M059J (cell line): Measurements from ENCODE around the gene TAF9. TPM values are rescaled to one million over a fixed set of nuclear protein-coding genes. Genes with fewer than 3 reads are reported as not detected.
"Not testable (repeated sequence)": the region's sequence is repeated elsewhere in the genome, so short reads cannot be mapped to it uniquely, and the experiment has no call there.

ENCODE experiments used
- DNase-seq: peaks from one replicate; pipeline ENCODE4 v3.0.0-alpha.2; 2012; ENCODE audit warnings: low read depth
- total RNA-seq: library from RNA; depleted of rRNA; stranded (reverse); fragments of >200 nt; shearing (Covaris generic); gene quantifications from 2 replicates; pipeline ENCODE4 v1.2.3, GENCODE V29; 2014; rRNA removed

TAF9 gene, protein sequence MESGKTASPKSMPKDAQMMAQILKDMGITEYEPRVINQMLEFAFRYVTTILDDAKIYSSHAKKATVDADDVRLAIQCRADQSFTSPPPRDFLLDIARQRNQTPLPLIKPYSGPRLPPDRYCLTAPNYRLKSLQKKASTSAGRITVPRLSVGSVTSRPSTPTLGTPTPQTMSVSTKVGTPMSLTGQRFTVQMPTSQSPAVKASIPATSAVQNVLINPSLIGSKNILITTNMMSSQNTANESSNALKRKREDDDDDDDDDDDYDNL
- 94.7 and 114 TPM in 2 replicates for total RNA-seq

DNA sequence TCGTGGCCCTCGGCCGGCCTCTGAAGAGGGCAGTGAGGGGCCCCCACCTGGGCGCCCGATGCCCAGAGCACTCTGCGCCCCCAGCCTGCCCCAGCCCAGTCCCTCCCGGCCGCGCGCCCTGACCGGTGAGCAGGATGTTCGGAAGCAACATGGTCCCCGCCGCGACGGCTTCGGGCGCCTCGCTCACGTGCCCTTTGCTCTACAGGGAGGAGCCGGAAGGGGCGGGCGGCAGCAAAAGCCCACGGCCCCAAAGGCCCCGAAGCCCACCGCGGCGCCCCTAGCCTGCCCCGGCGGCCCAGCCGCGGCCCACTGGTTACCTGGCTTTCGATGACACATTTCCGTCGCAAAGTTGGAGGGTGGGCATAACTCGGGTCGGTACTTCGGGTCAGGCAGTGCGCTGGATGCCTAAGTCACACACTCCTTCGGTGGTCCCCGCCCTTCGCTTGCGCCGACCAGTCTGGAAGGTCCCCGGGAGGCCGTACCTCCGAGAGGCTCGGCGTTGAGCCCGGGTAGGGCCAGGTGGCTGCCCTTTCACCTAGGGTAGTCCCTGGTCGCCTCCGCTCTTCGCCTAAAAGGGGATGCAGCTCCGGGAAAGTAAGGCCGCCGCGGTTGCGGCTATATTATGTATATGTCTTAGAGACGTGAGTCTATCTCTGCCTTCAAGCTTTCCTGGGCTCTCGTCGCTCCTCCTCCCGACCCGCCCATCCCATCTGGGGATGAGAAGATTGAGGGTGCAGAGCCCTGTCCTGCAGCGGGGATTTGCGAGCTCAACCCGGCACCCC is at the start of gene TAF9, which contains the start of the genes AK6 and RAD17:
Gene TAF9, minus strand, starts transcription at position 181 of the 782 bp plus-strand sequence. CDS start 3,783 bp downstream, outside the sequence.
Gene AK6, minus strand, starts transcription at position 181 of the 782 bp plus-strand sequence. Its CDS starts 30 bp downstream, at position 151.
Gene RAD17, plus strand, starts transcription at position 479 of the 782 bp plus-strand sequence. CDS start 2,391 bp downstream, outside the sequence.
- peak; percentile 88 for DNase-seq

DNA sequence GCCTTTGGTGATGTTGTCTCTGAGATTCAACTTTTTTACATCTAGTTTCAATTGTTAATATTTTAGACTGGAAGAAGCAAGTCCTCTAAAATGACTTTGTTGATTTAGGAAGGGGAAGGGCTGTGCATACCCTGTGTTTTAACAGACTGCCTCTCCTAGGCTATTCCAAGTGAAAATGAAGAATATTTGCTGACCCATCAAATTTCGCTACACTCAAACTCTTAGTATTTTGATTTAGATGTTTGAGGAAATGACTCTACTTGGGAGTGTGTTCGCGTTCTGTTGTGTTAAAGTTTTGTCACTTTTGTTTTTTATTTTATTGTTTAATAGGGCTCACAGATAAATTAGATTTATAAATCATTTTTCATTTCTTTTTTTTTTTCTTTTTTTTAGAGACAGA is 49.2 kb upstream of the TAF9 start:
- no peak for DNase-seq

DNA sequence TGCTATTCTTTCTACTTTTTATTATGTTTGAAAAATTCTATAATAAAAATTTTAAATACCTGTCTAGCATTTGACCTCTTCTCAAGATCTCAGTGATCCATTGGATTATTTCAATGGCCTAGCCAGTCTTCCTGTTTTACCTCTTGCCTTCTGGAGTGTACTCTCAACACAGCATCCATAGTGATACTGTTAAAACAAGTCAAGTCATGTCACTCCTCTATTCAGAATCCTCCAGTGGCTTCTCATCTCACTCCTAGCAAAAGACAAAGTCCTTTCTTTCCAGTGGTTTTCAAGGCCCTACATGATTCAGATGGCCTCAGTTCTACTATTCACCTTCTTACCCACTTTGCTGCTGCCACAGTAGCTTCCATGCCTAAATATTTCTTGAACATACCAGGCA is 47.4 kb upstream of the TAF9 start:
- DNase-seq, result no peak

DNA sequence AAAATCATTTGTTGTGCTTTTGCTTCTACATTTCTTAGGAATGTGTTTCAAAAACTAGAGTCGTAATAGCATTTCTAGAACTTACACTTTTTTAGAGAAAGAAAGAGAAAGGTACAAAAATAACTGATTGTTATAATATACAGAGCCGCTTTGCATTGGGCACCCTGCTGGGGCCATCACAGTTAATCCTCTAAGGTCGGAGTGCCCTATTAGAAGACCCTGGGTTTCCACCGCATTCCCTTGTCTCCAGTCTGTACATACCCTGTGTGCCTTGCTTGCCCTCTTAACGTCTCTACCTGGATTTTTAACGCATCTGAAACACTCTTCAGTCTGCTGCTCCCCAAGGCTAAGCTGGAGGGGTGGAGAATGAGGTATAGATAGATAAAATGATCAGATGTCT is 46.9 kb upstream of the TAF9 start:
- no peak for DNase-seq

DNA sequence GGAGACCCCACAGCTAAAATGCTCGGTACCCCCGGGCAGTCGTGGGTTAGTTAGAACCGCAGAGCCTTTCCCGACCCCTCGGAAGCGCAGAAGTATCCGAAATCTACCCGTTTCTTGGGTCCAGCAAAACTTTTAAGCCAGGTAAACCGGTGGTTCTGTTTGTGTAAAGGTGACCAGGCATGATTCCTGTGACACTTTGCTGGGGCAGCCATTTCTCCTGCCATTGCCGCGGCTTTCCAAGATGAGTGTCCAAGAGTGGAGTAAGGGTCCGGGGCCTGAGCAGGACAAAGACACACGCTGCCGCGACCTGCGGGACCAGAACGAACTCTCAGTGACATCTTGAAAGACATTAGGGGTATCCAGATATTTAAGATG is 46.3 kb upstream of the TAF9 start:
- DNase-seq, result no peak

DNA sequence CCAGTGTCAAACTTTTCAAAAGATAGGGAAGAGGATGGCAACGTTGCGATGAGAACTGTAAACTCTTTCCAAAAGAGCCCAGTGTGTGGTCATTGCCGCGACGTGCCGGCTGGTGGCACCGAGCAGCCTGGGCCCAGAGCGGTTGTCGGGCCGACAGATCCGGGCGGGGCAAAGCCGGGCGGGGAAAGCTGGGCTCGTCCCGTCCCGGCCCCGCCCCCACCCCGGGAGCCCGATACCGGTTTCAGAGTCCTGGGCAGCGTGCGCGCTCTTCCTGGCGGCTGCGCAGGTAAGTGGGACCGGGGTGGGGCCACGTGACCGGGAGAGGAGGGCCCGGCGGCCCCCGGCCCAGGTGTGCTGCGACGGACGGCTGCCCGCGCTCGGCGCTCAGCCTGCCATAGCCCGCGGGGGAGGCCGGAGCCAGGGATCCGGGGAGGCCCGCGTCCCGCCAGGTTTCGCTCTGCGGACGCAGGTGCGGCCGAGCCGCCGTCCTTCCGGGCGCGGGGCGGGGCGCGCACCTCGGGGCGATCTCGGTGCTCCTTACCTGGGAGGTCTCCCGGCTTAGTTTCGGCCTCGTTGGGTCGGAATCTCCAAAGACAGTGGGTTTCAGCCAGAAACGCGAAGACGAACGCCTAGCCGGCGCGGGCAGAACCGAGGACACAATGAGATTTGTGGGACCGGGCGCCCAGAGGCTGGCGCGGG is 45.7 kb upstream of the TAF9 start, which contains the start of gene MARVELD2:
Gene MARVELD2, plus strand, starts transcription at position 232 of the 699 bp plus-strand sequence. CDS start 4,270 bp downstream, outside the sequence.
- peak; percentile 79 for DNase-seq

DNA sequence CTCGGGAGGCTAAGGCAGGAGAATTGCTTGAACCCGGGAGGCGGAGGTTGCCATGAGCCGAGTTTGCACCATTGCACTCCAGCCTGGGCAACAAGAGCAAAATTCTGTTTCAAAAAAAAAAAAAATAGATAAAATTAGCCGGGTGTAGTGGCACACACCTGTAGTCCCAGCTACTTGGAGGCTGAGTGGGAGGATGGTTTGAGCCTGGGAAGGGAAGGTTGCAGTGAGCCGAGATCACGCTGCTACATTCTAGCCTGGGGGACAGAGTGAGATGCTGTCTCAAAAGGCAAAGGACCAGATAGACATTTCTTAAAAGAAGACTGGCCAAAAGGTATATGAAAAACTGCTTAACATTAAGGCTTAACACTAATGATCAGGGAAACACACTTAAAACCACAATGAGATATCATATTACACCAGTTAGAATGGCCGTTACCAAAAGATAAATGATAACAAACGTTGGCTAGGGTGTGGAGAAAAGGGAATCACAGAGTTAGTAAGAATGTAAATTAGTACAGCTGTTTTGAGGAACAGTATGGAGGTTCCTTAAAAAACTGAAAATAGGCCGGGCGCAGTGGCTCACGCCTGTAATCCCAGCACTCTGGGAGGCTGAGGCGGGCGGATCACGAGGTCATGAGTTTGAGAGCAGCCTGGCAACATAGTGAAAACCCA is 35.5 kb upstream of the TAF9 start:
- no peak for DNase-seq

DNA sequence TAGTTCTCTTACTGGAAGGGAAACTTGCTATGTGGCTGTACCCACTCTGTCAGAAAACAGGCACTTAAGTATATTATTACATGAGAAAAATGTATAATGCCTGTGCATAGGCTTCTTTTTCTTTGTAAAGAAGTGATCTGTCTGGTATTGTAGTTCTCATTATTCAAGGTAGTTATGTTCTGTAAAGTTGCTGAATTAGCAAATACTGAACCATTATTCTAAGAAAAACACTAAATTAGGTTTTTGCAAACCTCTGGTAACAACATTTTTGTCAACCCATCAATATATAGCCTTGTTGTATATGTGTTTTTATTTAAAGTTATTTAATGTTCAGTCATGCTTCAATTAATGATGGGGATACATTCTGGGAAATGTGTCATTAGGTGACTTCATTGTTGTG is 9.1 kb upstream of the TAF9 start:
- no peak for DNase-seq

DNA sequence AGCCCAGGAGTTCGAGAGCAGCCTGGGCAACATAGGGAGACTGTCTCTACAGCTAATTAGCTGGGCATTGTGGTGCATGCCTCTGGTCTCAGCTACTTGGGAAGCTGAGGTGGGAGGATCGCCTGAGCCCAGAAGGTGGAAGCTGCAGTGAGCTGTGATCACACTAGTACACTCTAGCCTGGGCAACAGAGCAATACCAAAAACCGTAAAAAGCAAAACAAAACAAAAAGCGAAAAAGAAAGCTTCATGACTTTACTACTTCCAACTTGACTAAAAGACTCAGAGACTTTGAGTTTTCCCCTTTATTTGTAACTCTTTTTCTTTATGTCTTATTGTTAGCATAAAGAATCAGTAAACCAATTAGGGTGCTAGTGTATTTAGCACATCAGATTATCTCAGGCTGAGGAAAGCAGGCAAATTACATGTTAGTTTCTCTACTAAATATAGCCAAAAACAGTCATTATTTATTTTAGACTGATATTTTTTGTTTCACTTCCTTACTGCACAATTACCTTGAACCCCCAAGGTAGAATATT is 5.7 kb upstream of the TAF9 start:
- no peak for DNase-seq

DNA sequence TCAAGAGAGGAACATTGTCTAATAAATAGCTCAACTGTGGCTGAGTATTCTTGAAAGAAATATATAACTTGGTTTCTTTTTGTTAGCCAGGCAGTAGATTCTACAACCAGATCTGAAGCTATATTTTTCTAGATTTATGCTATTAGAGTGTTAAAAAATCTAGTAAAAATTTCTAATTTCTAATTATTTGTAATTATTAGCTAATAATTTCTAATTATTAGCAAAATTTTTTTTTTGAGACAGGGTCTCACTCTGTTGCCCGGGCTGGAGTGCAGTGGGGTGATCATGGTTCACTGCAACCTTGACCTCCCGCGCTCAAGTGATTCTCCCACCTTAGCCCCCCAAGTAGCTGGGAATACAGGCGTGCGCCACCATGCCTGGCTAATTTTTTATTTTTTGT is 3.1 kb upstream of the TAF9 start:
- no peak for DNase-seq

DNA sequence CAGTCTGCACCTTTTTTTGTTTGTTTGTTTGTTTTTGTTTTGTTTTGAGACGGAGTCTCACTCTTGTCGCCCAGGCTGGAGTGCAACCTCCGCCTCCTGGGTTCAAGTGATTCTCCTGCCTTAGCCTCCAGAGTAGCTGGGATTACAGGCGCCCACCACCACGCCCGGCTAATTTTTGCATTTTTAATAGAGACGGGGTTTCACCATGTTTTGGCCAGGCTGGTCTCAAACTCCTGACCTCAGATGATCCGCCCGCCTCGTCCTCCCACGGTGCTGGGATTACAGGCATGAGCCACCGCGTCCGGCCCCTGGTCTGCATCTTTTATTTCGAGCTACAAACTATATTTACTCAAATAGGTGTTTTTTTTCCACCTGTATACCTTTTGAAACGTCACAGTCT is 1.0 kb upstream of the TAF9 start:
- not testable (repeated sequence) for DNase-seq

DNA sequence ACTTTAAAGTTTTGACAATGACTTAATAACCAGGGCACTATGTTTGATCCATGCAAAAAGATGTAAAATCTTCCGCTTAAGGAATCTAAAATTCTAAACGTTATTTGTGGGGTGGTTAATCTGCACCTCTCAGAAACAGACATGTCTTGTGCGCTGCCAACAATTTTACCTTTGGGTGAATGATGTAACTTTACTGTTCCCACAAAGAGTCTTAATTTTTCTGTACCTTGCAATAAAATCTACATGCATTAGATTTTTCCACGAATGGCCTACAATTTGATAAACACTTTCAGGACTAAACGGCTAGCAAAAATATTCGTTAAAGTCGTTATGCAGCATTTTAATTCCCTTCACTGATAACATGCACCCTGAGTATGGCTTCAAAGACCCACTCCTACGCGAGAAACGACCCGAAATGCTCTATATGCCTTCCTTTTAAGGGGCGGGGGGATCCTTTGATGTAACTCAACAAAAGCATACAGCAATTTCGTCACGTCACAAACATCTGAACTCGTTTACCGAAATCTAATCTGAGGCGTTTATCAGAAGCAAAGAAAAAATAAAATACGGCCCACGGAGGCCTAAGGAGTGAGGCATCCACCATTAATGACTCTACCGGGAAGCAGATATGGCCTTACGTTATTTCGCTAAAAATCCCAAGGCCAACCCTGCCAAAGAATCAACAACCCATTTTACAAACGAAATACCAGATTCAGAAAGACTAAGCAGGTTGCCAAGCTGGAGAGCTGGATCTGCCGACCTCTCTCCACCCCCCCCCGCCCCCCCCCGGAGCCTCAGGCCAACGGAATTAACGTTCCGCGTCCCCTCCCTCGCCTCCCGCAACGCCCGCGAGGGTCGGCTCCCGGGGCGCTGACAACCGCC is 621 bp downstream of the TAF9 start:
- no peak for DNase-seq

DNA sequence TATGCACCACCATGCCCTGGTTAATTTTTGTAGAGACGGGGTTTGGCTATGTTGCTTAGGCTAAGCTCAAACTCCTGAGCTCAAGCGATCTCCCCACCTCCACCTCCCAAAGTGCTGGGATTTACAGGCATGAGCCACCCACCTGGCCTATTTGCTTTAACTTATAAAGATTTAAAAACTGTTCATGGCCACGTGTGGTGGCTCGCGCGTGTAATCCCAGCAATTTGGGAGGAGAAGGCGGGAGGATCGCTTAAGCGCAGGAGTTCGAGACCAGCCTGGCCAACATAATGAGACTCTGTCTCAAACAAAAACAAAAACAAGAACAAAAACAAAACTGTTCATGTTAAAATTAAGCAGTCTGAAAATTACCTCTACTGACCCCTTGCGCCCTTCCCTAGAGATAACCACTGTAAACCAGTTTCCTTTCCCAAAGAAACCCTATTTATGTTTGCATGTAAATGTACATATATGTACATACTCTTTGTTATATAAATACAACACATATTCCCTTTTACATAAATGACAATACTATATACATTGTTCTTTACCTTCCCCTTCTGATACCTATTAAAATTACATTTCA is 1.5 kb downstream of the TAF9 start:
- DNase-seq, result no peak

DNA sequence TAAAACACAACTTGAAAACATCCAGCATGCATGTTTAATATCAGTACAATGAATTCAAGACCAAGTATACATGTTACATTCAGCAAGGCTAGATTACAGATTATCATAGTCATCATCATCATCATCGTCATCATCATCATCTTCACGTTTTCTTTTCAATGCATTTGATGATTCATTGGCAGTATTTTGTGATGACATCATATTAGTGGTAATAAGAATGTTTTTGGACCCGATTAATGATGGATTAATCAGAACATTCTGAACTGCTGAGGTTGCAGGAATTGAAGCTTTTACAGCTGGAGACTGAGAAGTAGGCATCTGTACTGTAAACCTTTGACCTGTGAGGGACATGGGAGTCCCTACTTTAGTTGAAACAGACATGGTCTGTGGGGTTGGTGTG is 4.5 kb downstream of the TAF9 start:
- no peak for DNase-seq

DNA sequence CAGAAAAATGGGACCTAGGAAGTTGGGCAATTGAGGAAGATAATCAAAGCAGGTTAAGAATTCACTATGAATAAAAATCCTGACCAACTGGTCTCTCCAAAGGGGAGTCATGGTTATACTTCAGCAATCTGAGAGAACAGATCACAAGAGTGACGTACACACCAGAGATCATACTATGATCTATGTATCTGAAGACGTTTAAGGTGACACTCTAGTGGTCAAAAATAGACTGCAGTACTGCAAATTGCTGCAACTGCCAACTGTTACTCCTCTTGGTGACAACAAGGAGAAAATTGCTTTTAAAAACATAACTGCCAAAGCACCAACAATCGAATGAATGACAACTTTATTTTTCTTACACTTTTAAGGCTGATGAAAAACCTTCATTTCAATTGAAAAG is 4.9 kb downstream of the TAF9 start:
- peak; percentile 5 for DNase-seq

DNA sequence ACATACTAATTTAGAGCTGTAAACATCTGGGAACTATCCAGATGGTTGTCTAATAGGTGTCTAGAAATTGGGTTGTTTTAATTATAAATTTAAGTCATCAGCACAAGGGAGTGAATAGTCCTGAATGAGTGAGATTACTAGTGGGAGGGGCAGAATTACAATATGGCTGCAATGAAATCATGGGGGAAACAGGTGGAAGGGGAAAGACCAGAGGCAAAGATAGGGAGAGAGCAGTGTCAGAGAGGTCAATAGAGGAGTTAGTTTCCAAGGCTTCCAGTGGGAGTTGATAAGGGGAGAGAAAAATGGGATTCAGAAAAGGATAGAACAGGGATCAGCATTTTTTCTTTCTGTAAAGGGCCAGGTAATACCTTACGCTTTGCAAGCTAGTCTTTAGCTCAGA is 8.9 kb downstream of the TAF9 start:
- DNase-seq, result no peak

DNA sequence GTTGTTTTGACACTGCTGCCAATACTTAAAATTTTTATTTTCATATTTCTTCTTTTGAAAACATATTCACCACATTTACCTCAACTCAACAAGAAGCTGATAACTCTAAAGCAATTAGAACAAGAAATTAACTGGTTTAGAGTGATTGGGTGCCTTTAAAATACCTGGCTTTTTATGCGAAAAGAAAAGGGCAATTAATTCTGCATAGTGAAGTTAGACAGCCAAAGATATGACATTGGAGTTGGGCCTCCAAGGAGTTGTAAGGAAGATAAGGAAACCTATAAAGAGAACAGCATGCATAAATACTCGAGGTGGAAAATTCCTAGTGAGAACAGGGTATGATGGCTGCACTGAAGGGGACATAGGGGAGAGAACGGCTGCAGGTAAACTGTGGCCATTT is 9.6 kb downstream of the TAF9 start:
- DNase-seq, result no peak

DNA sequence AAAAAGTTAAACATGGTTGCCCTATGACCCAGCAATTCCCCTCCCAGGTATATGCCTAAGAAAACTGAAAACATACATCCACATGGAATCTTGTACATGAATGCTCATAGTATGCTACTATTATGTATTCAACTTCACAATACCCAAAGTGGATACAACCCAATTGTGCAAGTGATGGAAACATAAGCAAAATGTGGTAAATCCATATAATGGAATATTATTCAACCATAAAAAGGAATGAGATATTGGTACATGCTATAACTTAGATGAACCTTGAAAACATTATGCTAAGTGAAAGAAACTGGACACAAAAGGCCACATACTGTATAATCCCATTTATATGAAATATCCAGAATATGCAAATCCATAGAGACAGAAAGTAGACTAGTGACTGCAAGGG is 18.7 kb downstream of the TAF9 start:
- DNase-seq, result no peak

DNA sequence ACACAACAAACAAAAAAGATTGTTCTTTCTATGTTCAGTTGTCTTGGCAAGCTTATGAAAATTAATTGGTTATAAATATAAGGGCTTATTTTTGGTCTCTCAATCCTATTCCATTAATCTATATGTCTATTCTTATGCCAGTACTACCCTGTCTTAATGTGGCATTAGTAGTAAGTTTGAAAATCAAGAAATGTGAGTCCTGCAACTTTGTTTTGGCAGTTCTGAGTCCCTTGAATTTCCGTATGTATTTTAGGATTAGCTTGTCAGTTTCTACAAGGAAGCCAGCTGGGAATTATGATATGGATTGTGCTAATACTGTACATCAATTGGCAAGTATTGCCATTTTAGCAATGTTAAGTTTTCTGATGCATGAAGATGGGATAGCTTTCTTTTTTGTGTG is 26.2 kb downstream of the TAF9 start:
- no peak for DNase-seq

DNA sequence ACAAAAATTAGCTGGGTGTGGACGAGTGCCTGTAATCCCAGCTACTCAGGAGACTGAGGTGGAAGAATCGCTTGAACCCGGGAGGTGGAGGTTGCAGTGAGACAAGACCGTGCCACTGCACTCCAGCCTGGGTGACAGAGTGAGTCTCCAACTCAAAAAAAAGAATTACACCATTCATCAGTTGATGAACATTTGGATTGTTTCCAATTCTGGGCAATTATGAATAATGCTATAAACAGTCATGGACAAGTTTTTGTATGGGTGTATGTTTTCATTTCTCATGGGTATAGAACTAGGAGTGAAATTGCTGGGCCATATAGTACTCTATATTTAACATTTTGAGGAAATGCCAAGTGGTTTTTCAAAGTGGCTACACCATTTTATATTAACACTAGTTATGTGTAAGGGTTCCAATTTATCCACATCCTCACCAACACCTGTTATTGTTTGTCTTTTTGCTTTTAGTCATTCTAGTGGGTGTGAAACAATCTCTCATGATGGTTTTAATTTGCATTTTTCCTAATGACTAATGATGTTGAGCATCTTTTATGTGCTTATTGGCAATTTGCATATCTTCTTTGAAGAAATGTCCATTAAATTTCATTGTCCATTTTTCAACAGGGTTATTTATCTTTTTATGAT is 27.7 kb downstream of the TAF9 start:
- DNase-seq, result no peak
